Fibroblast of skin of back (primary cell): ENCODE results near the gene RAB18. TPM values are rescaled to one million over a fixed set of nuclear protein-coding genes. Genes with fewer than 3 reads are reported as not detected.
A peak's percentile ranks its signal among the peaks of the same experiment; 100 is the strongest.
"Not testable (repeated sequence)": the region's sequence is repeated elsewhere in the genome, so short reads cannot be mapped to it uniquely, and the experiment has no call there.

Source experiments
- DNase-seq: peaks from one replicate; pipeline ENCODE4 v3.0.0-alpha.2; 2013
- polyA plus RNA-seq, 2 experiments: library from polyadenylated mRNA; unstranded; fragments of 120-200 nt; gene quantifications; one replicate each; pipeline ENCODE4 v1.2.1, GENCODE V29; 2013; ENCODE audit not compliant: insufficient read length in 2 of 2

Gene RAB18
- polyA plus RNA-seq (2013, experiment 1 of 2; ENCODE audit: insufficient read length) = 108 TPM
- polyA plus RNA-seq (2013, experiment 2 of 2; ENCODE audit: insufficient read length) = 109 TPM

- DNase-seq = peak; percentile 97
Measured at GRCh38 chr10:27504007-27504807, at the start of gene RAB18. RAB18 (plus strand) TSS chr10:27504304; CDS start chr10:27504370, 66 bp downstream.

DNA sequence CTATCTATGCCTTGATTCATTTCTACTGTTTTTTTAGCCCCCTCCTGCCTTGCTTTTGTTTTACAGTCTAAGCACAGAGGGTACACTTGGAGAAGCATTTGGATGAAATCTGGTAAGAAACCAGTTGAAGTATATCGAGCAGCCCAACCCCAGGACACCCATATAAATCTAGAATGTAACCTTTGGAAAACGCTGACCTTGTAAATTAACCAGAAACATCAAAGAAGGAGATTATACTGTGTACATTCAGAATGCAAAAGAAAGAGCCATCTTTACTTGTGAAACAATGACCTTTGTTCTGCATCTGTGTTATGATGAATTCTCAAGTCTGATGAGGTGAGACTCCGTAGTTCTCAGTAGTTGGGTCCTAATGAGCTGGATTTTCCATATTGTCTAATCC is 49.3 kb upstream of the RAB18 start:
- no peak for DNase-seq

DNA sequence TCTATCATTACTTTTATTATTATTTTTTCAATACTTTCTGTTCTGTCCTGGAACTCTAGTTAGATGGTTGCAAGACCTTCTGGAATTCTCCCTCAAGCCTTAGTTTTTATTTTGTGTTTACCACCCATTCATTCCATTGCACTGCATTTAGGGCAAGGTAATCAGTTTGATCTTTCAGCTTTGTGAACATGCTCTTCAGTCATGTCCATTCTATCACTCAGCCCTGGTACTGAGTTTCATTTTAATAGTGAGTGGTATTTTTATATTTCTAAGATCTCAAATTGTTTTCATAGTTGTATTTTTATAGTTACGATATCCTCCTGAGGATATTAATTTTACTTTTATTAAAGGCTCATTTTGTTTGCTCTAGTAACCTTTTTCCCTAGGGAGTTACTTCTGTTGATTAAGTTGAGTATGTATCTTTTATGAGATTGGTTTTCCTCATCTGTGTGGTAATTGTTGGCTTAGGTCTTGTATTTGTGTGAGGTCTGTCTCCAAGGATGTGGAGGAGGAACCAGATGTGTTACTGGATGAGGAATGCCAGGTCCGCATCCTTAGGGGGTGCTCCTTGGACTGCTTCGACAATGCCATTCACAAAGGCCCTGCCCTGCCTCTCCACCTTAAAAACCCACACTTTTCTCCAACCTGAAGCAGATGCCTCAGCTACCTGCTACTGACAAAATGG is 46.7 kb upstream of the RAB18 start:
- DNase-seq = no peak

- DNase-seq = no peak
Measured at GRCh38 chr10:27457966-27458365, 46.1 kb upstream of the RAB18 start.

- DNase-seq = no peak
Measured at GRCh38 chr10:27461312-27461711, 42.8 kb upstream of the RAB18 start.

GRCh38 chr10:27463961-27464360 is 40.1 kb upstream of the RAB18 start:
- no peak for DNase-seq

DNA sequence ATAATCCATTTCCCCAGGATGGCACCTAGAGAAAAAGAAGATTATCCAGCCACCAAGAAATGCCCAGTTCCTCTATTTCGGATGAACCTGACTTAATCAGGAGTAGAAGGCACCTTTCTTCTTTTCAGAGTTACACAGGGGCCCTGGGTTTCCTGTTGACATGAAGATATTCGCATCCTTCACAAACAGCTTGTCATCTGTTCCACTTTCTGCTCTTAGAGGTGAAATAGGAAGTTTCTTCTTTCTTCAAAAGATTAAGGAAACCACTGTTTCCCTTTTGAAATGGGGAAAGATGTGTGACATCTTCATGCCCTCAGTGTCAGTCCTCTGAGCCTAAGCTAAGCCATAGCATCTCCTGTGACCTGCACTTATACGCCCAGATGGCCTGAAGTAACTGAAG is 39.1 kb upstream of the RAB18 start:
- no peak for DNase-seq

- DNase-seq = not testable (repeated sequence)
Measured at GRCh38 chr10:27465596-27465995, 38.5 kb upstream of the RAB18 start.

DNA sequence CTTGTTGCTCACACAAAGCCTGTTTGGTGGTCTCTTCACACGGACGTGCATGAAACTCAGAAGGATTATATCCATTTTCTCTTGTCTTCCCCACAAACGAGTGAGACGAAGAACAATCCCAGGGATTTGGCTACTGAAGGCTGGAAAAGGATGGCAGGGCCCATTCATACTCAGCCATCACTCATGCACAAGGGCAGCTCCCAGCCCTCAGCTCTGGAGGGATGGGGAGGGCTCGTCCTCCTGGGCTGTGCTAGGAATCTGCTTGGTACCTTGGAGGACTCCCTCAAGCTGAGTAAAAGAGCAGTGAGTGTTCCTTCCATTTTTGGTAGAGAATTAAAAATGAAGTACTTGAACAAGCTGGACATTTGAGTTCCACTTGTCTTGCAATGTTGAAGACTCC is 33.2 kb upstream of the RAB18 start:
- no peak for DNase-seq

GRCh38 chr10:27474741-27475140 is 29.4 kb upstream of the RAB18 start:
- DNase-seq = no peak

DNA sequence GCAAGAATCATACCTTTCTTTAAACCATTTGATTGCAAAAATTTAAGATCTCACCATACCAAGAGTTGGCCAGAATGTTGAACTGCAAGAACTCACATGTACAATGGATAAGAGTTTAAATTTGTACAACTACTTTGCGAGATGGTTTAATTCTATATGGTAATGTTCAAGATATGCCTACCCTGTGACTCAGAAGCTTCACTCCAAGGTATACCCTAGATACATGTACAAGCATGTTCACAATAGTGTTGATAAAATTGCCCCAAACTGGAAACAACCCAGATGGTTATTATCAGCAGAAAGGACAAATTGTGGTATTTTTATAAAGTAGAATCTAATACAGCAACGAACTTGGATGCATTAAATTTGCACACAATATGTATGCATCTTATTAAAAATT is 25.1 kb upstream of the RAB18 start:
- no peak for DNase-seq

DNA sequence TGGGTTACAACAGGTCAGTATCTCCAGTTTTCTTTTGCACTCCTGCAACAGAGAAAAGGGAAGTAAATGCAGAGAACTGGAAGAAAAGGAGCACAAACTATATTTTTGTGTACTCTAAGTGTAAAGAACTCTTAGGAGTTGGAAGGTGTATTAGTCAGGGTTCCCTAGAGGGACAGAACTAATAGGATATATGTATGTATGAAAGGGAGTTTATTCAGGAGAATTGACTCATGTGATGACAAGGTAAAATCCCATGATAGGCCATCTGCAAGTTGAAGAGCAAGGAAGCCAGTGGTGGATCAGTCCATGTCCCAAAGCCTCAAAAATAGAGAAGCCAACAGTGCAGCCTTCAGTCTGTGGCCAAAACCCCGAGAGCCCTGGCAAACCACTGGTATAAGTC is 22.6 kb upstream of the RAB18 start:
- no peak for DNase-seq

GRCh38 chr10:27482984-27483956 is 20.8 kb upstream of the RAB18 start:
- DNase-seq = peak; percentile 2

GRCh38 chr10:27485368-27485767 is 18.7 kb upstream of the RAB18 start:
- DNase-seq = no peak

DNA sequence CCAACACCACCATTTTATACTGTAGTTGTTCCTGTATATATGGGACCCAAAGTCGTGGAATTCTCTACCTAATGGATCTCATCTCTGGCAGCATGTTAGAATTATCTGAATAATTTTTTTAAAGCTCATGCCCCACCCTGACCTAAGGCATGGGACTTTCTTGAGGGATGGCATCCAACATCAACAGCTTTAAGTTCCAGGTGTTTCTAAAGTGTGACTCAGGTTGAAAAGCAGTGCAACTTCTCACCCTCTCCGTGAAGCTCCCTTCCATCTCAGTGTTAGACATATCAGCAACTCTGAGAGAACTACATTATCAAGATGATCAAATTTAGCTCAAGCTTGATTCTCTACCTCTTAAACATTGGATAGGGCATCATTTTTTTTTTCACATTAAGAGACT is 18.1 kb upstream of the RAB18 start:
- no peak for DNase-seq

- no peak for DNase-seq
Measured at GRCh38 chr10:27490807-27491206, 13.3 kb upstream of the RAB18 start.

GRCh38 chr10:27494116-27494805 is 9.8 kb upstream of the RAB18 start:
- DNase-seq = no peak

- DNase-seq = no peak
Measured at GRCh38 chr10:27496137-27496536, 8.0 kb upstream of the RAB18 start.

- no peak for DNase-seq
Measured at GRCh38 chr10:27500096-27500495, 4.0 kb upstream of the RAB18 start.

DNA sequence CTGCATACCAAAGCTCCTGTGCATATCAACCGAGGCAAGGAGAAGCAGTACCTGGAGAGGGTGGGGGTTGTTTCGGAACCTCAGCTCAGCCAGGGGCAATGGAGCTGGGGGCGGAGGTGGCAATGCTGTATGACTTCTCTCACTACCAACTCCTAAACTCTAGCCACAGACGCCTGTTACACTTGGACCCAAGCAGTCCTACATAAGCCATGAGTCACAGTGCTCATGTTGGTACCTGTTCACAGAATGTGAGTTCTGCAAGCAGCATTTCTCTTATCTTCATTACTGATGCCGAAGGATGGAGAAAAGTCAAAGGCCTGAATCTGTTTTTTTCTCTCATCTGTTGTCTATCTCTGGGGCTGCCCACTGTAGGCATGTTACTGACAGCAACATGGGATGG is 3.2 kb upstream of the RAB18 start:
- no peak for DNase-seq

DNA sequence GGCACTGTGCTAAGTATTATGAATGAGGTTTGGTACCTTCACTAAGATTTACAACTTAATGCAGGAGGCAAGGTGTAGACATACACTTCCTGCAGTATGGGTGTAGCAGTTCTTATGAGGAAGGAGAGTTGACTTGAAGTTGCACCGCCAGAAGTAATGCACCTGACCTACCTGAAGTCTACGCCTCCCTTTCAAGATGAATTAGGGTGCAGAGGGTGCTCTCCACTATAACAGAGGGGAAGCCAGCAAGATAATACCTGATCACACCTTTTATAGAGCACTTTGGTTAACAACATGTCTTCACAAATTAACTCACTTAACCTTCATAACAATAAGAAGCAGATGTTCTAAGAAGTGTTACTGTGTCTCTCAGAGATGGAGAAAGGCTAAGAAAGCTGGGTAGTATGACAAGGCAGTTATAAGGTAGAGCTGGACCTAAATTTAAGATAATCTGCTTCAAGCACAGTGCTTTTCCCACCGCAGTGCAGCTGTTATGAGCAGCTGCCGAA is 552 bp upstream of the RAB18 start:
- no peak for DNase-seq
